Measurements from ENCODE around the gene CRYBB1.

The CRYBB1 gene

GRCh38 chr22:26602127-26602526 is 15.7 kb downstream of the CRYBB1 start:
- DNase-seq = no peak

DNA sequence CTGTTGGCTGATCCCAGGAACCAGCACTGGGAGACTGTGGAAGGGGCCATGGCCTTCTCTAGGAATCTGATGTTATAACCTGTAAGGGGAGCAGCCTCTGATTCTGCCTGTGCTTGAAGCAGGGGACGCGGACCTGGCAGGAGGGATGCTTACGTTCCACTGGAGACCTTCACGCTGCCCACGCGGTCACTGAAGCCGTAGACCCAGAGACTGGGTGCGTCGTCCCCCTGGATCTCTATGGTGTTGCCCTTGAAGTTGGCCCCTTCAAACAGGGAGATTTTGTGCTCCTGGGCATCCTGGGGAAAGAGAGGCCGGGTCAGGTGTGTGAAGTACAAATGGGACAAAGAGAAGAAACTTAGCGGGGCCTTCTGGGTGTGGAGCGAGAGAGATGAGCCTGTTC is 16.1 kb downstream of the CRYBB1 start:
- DNase-seq = no peak

DNA sequence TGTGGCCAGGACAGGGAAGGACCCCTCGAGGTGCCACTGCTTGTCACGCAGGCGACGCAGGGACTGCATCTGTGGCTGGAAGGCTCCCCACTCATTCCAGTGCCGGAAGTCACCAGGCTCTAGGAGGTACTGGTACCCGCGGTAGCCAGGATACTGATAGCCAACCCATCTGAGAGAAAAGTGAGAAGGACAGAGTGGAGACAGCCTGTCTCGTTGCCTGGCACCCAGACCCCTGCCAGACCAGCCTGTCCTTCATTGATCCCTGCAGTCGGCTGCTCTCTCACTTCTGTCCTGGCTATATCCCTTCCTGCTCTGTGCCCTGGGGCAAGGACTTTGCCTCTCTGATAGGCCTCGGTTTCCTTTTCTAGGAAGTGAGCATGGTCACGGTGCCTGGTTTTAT is 18.3 kb downstream of the CRYBB1 start:
- no peak for DNase-seq

GRCh38 chr22:26597480-26597879 is 20.3 kb downstream of the CRYBB1 start:
- no peak for DNase-seq

GRCh38 chr22:26597026-26597425 is 20.8 kb downstream of the CRYBB1 start:
- DNase-seq = no peak

DNA sequence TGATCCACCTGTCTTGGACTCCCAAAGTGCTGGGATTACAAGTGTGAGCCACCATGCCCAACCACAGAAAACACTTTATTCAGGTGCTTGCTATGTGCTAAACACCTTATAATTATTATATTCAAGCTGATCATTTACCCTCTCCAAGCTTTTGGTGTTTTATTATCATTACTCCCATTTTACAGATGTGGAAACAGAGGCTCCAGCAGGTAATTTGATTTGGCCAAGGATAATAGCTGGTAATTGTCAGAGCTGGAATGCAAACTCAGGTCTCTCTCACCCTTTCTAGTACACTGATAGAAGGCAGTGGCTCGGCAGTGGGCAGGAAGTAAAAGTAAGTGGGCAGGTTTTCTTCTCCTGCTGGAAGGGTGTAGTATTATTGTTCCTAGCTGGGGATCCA is 24.1 kb downstream of the CRYBB1 start:
- DNase-seq = no peak

DNA sequence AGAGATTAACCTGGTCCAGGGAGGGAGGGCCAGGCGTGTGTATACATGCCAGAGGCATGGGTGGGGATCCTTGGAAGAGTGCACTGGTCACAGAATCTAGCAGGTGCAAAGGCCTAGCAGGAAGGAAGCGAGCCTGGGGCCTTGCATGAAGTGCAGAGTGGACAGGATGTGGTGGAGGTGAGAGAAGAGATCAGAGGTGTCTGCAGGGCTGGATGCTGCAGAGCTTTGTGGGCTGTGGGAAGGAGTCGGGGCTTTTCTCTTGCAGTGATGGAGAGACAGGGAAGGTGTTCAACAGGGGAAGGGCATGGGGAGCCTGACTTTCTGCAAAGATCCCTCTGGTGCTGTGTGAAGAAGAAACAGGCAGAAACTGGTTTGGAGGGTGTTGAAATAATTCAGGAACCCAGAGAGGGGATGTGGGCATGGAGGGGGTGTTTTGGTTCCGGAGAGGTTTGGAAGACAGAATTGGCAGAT is 25.4 kb downstream of the CRYBB1 start:
- no peak for DNase-seq

- peak; percentile 5 to 34 for DNase-seq
These were observed 27.7 kb downstream of the CRYBB1 start, which contains the start of gene TPST2 for GRCh38 chr22:26589845-26590736. TPST2 (minus strand) TSS chr22:26590132; CDS start chr22:26541630, 48,502 bp downstream.

DNA sequence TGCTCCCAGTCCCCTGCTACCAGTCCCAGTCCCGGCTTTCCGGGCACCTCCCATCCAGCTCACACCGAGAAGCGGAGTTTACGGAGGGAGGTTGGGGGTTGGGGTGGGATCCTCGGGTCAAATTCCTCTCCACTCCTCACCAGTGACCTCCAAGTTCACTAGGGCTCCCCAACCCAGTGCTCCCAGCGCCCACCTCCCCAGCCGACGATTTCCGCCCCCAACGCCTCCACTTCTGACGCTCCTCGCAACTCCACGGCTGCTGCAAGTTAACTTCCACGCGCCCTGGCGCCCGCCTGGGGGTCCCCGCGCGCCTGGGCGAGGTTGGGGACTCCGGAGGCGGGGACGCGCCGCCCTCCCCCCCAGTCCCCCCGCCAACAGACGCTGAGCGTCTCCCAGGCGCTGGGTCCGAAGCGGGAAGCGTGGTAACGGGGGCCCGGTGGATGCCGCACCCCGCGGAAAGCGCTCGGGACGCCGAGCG is 28.4 kb downstream of the CRYBB1 start:
- DNase-seq = no peak

DNA sequence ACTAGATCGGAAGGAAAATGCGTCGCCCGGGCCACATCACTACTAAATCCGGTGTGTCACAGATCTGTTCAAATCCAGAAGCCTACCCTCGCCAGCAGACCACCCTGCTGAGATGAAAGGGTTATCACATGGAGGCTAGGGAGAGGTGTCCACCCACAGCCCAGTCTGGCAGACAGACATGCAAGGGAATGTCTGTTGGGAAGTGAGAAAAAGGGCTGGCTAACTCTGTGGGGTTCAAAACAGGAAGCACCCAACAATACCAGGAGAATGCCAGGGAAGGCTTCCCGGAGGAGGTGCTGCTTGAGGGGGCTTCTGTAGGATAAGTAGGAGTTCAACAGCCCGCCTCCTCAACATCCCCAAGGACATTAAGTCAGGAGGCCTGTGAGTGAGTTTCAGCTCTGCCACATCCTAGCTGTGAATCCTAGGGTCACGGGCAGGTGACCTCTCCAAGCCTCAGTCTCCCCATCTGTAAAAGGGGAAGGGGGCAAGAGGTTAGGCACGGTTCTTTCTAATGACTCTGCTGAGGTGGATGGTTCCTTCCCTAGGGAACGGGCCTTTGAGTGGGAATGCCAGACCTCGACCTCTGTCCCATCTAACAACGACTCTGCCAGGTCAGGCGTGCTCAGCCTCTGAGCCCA is 29.0 kb downstream of the CRYBB1 start:
- no peak for DNase-seq

DNA sequence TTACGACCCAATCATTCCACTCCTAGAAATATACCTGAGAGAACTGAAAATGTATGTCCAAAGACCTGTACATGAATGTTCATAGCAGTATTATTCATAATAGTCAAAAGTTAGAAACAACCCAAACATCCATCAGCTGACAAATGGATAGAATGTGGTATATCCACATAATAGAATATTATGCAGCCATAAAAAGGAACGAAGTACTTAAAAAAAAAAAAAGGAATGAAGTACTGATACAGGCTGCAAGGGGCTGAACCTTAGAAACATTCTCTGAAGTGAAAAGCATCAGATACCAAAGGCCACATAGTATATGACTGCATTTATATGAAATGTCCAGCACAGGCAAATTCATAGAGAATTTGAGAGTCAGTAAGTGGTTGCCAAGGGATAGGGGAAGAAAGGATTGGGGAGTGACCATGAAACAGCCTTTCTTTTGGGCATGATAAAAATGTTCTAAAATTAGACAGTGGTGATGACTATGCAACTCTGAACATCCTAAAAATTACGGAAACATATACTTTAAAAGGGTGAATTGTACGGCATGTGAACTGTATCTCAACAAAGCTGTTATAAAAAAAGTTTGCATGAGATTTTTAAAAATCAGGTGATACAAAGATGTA is 29.7 kb downstream of the CRYBB1 start:
- DNase-seq = no peak

GRCh38 chr22:26586556-26587325 is 31.1 kb downstream of the CRYBB1 start:
- no peak for DNase-seq

DNA sequence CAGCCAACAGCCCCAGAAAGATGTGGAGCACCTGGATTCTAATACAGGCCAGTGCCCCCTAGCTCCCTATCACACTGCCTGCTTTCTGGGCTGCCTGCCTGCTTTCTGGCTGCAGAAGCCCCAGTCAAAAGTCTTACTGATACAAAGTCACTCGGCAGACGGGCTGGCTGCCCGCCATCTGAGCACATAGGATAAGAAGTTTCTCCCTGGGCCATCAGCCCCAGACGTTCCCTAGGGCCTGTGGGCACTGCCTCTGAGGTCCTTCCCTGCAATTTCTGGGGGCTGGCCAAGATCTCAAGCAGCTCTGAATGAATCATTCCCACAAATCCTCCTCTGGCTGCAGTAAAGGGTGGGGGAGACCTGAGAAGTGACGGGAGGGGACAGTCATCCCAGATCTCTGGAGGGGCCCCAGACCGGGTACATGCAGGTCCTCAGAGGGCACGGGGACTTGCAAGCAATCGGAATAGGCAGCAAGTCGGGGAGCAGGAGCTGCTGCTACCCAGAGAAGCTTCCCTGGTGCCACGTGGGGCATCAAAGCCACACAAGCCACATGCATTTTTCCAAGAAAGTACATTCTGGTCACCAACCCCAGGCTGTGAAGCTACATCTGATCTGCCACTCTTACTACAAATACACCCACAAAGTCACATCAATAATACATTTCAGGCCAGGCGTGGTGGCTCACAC is 32.6 kb downstream of the CRYBB1 start:
- DNase-seq = no peak

GRCh38 chr22:26584010-26584409 is 33.8 kb downstream of the CRYBB1 start:
- DNase-seq = no peak

DNA sequence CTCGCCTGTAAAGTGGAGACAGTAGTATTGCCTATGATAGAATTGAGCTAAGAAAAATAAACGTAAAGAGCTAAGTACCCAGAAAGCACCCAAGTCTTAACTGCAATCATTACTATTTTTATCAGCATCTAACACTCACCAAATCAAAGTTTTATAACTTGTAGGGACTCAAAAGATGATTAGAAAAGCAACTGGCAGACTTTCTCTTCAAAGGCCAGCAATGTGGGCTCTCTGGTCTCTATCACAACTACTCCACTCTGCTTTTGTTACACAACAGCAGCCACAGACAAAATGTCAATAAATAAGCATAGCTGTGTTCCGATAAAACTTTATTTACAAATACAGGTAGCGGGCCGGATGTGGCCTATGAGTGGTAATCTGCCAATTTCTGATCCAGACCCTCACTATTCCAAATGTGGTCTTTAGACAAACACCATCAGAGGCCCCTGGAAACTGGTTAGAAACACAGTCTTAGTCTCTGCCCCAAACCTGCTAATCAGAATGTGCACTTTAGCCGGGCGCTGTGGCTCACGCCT is 36.1 kb downstream of the CRYBB1 start:
- DNase-seq = no peak

GRCh38 chr22:26581026-26581425 is 36.8 kb downstream of the CRYBB1 start:
- DNase-seq = no peak

- no peak for DNase-seq
These were observed 37.4 kb downstream of the CRYBB1 start for GRCh38 chr22:26580240-26580962.

DNA sequence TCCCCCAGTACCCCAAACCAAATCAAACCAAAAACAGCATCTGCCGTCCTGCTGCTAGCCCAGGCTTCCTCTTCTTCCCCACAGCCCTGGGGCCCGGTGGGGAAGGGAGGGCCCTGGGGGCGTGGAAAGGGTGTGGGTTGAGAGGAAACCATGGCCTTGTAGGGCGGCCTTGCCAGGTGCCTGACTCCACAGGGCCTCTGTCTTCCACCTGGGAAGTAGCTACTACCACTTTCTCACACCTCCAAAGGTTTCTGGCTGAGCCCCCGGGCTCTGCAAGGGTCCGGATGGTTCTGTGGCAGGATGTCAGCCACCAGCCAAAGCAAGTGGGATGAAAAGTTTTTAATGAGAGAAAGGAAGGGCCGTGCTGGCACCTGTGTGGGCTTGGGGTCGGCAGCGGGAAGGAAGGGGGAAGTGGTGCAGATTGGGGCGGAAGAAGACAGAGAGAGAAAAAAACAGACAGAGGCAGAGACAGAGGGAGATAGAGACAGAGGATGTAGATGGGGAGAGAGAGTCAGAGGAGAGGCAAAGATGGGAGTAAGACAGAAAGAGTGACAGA is 38.4 kb downstream of the CRYBB1 start:
- no peak for DNase-seq

GRCh38 chr22:26577081-26577480 is 40.7 kb downstream of the CRYBB1 start:
- no peak for DNase-seq

GRCh38 chr22:26576026-26576680 is 41.7 kb downstream of the CRYBB1 start:
- no peak for DNase-seq
